Measurements from ENCODE around the gene PAX3.
"Not testable (repeated sequence)": the region's sequence is repeated elsewhere in the genome, so short reads cannot be mapped to it uniquely, and the experiment has no call there.

Gene PAX3

DNA sequence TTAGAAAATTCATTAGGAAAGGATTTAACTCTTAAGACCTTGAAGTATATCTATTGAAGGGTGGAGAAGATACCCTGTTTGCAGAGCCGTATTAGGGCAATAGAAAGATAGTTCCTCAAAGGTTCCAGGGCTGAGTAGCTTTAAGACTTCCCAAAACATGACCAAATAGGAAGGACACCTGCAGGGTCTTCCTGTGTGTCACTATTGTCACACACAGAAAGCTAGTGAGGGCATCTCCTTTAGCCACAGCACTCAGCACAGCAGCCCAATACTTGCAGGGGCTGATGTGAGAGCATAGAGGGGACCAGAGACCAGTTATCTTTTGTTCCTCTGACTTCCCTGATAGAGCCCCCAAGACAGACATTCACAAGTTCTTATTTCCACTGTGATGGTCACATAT is 93.7 kb downstream of the PAX3 start:
- DNase-seq, result no peak

DNA sequence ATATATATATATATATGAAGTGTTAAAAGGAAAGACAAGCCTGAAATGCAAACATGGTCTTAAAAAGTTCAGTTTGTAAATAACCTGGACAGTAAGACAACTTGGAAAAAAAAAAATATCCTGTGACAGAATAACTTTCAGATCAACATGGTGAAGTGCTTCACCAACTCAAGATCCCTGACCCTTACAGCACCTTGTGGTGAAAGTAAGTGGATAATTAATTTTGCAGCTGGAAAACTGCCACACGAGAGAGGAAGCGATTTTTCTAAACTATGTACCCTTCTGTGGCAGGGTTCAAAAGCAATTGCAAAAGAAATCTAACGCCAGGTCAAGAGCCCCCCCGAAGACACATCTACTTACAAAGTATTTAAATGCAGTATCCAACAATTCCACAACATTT is 95.8 kb downstream of the PAX3 start:
- no peak for DNase-seq

DNA sequence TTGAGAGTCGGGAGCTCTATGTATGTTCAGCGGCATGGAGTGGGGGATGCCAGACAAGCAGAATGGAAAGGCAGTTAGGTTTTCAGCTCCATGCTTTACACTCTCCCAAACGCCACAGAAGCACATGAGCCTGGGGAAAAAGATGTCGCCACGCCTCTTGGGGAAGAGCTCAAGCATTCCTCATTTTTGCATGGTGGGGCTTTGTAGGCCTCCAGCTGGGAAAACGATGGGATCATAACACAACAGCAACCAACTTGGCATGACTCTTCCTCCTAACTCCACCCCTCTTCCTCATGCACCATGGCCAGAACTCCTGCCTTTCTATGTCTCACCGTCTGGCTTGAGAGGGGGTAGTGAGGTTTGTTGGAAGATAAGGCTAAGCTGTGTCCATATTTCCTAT is 102.6 kb downstream of the PAX3 start:
- no peak for DNase-seq

DNA sequence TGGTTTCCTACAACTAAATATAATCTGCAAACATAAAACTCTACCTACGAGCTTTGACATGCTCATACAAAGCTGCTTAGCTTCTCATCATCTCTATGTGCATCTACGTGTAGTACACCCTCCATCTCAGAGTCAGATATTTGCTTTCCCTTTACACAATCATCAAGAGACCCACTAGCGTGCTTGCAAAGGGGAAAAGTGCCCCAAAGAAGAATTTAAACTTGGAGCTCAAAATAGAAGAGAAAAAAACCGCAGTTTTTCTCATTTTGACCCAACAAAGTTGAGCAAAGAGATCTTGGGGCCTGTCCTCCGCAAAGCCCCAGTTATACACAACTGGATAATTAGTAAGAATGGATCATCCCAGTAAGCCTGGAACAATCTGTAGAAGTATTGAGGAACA is 104.1 kb downstream of the PAX3 start:
- DNase-seq, result no peak

DNA sequence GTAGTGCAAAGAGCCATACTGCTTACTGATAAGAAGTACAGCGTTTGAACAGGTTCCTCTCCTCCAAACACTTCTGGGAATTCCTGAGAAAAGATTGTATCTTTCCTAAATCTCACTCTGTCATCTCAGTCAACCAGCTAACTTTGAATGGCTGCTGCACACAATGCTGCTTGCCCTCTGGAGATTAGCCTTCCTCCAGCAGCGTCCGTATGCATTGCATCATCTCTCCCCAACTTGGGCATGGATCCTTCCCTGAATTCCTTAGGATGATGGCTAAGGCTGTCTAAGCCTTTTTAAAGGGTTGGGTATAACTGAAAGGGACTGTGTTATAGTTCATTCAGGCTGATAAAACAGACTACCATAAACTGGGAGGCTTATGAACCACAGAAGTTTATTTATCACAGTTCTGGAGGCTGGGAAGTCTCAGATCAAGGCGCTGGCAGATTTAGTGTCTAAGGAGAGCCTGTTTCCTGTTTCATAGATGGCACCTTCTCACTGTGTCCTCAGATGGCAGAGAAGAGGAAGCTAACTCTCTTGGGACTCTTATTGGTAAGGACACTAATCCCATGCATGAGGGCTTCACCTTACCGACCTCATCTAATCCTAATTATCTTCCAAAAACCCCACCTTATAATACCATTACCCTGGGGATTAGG is 105.3 kb downstream of the PAX3 start:
- DNase-seq, result no peak

DNA sequence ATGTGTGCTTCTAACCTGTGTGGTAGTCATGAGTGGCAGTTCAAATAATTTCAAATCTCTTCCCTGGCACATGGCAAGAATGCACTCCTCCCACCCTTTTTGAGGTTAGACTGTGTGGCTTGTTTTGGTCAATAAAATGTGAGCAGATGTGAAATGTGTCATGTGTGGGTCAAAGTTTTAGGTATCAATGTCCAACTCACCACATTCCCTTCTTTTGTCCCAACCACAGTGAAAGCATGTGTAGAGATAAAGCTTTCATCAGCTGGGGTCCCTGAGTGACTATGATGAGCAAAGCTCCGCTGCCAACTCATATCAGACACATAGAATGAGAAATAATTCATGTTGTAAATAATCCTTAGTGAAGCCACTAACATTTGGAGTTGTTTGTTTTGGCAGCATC is 118.2 kb downstream of the PAX3 start:
- no peak for DNase-seq

DNA sequence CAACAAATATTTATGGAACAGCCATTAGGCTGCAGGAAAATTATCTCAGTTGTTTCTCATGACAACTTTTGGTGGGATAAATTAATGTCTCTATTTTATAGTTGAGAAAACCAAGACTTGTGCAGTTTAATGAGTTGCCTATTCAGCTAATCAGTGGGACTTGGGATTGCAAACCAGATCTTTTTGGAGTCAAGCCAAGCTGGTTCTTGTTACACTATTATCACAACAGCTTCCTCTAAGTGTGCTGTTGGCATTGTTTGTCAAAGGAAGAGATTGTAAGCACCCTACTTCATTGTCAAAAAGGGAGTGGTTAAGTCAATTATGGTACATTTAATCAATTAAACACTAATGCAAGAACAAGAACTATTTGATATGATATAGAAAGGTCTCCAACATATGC is 119.2 kb downstream of the PAX3 start:
- DNase-seq, result no peak

DNA sequence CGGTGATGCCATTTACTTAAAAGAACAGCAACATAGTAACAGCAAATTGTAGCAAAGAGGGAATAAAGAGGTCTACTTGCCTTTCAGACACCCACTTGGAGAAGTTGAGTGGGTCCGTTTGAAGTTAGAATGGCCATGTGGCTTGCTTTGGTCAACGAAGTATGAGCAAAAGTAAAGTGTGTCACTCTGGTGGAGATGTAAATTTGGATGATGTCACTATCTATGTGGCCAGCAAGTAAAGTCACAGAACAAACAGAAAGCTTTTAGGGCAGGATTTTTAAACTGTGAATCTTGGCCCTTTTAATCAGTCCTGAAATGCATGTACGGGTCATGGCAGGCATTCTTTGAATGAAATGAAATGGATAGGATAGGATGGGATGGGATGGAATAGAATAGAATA is 120.3 kb downstream of the PAX3 start:
- no peak for DNase-seq

DNA sequence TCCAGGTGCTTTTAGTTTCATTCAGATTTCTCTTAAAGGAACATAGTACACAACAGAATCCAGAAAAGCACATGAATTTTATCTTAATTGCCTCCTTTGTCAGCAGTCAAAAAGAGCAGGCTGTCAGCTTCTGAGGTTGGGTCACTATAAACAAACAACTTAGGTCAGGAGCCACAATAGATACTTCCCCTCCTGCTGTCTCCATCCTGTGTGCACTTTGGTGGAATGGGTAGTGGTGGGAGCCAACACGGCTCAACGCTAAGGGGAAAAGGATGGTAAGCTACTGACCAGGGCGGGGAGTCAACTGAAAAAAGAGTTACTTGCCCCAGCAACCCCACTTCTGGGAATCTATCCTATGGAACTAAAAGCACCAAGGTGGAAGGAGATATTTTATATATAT is 121.9 kb downstream of the PAX3 start:
- no peak for DNase-seq

DNA sequence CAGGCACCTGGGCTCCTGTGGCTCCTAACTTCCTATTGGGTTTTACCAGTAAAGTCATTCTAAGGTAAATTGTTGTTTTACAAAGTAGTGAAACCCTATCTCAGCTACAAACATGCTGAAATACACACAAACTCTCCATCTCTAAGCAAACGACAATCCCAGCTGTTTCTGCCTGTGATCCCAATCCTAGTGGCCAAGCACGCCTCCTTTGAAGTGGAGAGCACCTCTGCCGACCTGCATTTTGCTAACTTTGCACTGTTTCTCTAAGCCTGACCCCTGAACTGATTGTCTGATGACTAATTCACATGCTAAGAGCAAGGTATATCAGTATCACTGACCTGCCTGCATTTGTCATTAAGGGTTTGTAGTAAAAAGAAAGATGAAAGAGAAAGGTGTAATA is 124.3 kb downstream of the PAX3 start:
- DNase-seq, result no peak

DNA sequence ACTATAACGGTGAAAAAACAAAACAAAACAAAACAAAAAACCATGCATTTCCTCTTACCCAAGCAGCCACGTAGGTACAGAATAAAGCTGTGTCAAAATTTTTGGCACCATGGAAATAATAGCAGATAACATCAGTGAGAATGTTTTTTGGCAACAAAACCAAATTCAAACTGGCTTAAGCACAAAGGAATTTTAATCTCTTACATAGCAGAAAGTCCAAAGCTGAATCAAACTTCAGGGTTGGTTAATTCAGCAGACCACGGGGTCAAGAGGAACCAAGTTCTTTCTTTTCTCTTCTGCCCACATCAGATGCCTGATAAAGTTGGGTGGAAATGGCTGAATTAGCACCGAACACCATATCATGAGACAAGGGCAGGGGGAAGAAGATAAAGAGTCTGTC is 129.5 kb downstream of the PAX3 start:
- no peak for DNase-seq

DNA sequence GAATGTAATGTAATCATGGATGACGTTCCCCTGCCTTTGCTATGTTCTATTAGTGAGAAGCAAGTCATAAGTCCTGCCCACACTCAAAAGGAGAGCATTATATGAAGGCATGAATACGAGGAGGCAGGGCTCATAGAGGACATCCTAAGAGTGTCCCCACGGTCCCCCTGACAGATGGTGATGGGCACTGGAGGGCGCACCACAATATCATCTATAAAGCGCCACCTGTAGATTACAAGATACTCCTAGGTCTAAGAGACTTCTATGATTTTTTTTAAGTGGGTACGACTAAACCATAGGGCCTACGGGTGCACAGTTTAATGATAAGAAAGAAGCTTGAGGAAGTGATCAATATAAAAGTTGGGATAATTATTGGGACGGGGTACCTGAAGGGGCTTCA is 131.0 kb downstream of the PAX3 start:
- no peak for DNase-seq

DNA sequence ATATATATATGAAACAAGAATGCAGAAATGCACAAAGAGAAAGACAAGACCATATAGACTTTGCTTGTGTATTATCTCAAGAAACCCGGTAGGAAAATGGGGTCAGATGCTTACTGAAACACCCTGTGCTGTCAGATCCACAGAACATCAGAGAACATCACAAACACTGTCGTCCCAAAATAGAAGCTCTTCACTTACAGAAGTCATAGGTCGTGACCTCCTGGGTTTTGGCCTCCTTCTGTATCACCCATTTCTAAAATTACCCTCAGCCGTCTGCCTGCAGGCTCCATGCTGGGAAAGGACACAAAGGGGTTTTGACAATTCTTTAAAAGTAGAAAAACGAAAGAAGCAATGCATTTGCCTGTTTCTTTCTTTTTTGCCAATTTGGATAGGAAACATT is 137.9 kb downstream of the PAX3 start:
- DNase-seq, result no peak

DNA sequence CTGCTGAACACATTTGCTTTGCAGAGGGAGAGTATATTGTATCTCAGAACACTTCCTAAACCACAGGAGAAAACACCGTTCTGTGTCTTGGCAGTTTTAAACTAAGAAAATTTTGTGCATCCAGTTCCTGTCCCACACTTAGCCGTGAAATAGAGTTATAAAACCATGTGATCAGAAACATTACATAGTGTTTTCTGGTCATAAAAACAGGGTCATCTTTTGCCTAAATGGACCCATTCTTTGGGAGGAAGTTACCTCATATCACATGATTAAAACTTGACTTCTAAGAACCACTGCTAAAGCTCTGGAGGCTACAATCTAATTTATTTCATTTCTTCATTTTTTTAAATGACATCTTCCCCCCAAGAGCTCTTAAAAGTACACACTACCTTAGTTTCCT is 138.7 kb downstream of the PAX3 start:
- DNase-seq, result no peak

DNA sequence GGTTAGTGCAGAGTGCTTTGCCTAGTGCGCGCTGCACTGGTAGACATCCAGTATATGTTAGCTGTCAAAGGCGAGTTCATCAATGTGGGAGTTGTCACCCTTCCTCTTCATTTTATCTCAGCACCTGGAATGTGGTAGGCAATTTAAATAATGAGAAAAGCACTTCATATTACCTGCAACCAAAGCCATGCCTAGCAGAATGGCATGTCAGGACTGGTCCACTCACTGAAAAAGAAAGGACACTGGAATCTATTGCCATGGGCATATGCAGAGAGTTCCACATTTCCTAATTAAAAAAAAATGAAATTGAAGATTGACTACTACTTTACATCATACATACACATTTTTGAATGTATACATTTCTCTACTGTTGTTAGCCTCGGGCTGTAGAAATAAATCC is 139.6 kb downstream of the PAX3 start:
- DNase-seq, result no peak

DNA sequence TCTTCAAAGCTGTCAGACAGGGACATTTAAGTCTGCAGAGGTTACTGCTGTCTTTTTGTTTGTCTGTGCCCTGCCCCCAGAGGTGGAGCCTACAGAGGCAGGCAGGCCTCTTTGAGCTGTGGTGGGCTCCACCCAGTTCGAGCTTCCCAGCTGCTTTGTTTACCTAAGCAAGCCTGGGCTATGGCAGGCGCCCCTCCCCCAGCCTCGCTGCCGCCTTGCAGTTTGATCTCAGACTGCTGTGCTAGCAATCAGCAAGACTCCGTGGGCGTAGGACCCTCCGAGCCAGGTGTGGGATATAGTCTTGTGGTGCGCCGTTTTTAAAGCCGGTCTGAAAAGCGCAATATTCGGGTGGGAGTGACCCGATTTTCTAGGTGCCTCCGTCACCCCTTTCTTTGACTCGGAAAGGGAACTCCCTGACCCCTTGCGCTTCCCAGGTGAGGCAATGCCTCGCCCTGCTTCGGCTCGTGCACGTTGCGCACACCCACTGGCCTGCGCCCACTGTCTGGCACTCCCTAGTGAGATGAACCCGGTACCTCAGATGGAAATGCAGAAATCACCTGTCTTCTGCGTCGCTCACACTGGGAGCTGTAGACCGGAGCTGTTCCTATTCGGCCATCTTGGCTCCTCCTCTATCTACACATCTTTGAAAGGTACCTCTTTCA is 143.7 kb downstream of the PAX3 start:
- DNase-seq, result not testable (repeated sequence)

Measured in activated CD4-positive, alpha-beta T cell treated with anti-CD3 and anti-CD28 coated beads, Interleukin-2, amount 50 U/mL, for 48 hours (primary cell).